Panc1 (cell line): ENCODE data around the gene TOGARAM1. TPM values are rescaled to one million over a fixed set of nuclear protein-coding genes. Genes with fewer than 3 reads are reported as not detected.

Experiments used
- ATAC-seq: fragments of 200-7000 bp; cut with Tn5 transposase; 2 replicates; pipeline ENCODE4 v1.9.1; 2020; ENCODE audit warnings: mild to moderate bottlenecking, moderate library complexity
- BruUV-seq: library from RNA; stranded (reverse); fragments of 400-500 nt; replicated peaks from 2 replicates; lab custom pipeline; 2021; lab: Mats Ljungman, UMichigan
- CTCF ChIA-PET: fragments of 300-600 bp; sonication (Branson Sonifier 250); formaldehyde crosslinking; loops from one replicate; lab custom pipeline; 2022; ENCODE audit warnings: antibody characterized with exemption; lab: Charles Lee
- POLR2A ChIA-PET: fragments of 300-600 bp; sonication (Branson Sonifier 250); formaldehyde crosslinking; loops from one replicate; lab custom pipeline; 2022; ENCODE audit warnings: antibody characterized with exemption; lab: Charles Lee
- DNase-seq: peaks from one replicate; pipeline ENCODE4 v3.0.0-alpha.2; 2010; ENCODE audit warnings: low read depth, low spot score
- H3K27ac ChIP-seq: 2 replicates; pipeline ENCODE4 v1.5.1; 2011; ENCODE audit warnings: mild to moderate bottlenecking, low read length, inconsistent platforms
- H3K27me3 ChIP-seq: fragments of 200-500 bp; sonication (Bioruptor generic); 2 replicates; pipeline ENCODE4 v1.6.0; 2014; ENCODE audit warnings: low read length, inconsistent platforms; ENCODE audit not compliant: control insufficient read depth, insufficient read depth
- H3K36me3 ChIP-seq: fragments of 200-500 bp; sonication (Bioruptor generic); 2 replicates; pipeline ENCODE4 v1.5.1; 2014; ENCODE audit warnings: inconsistent platforms, mild to moderate bottlenecking, low read length, moderate library complexity; ENCODE audit not compliant: control insufficient read depth, insufficient read depth
- H3K4me1 ChIP-seq: 2 replicates; pipeline ENCODE4 v1.5.1; 2011; ENCODE audit warnings: inconsistent platforms, mild to moderate bottlenecking, low read length, moderate library complexity; ENCODE audit not compliant: control insufficient read depth, insufficient read depth
- H3K4me3 ChIP-seq, 2 experiments: 2 replicates each; pipeline ENCODE4 v1.5.1; 2011 to 2012; ENCODE audit warnings: low read depth in 2 of 2, low read length in 2 of 2, mild to moderate bottlenecking in 2 of 2, inconsistent platforms in 1 of 2, moderate library complexity in 1 of 2
- H3K9me3 ChIP-seq: fragments of 200-500 bp; sonication (Bioruptor generic); 2 replicates; pipeline ENCODE4 v1.5.1; 2014; ENCODE audit warnings: low read depth, mild to moderate bottlenecking, inconsistent platforms, low read length, moderate library complexity; ENCODE audit not compliant: control insufficient read depth, insufficient read depth
- POLR2AphosphoS5 ChIP-seq: IDR thresholded peaks from 2 replicates; pipeline ENCODE4 v1.6.1; 2012; ENCODE audit warnings: mild to moderate bottlenecking, low read depth, low read length, moderate library complexity
- SIN3A ChIP-seq: IDR thresholded peaks from 2 replicates; pipeline ENCODE4 v1.6.1; 2012; ENCODE audit warnings: low read depth, mild to moderate bottlenecking, low read length, moderate library complexity, borderline replicate concordance; ENCODE audit not compliant: insufficient read depth
- TCF7L2 ChIP-seq: IDR thresholded peaks from 2 replicates; pipeline ENCODE4 v1.6.1; 2011; ENCODE audit warnings: mild to moderate bottlenecking, low read depth, low read length, inconsistent platforms
- in situ Hi-C: cut with HindIII; loops from 2 replicates; pipeline ENCODE4 v1.10.0; 2016; ENCODE audit warnings: low sequenced_read_pairs, low pct_unique_long_range_greater_than_20kb
- intact Hi-C: fragments of 100-400 bp; cut with micrococcal nuclease; formaldehyde crosslinking; loops from one replicate; pipeline ENCODE4 v1.10.0; 2022; ENCODE audit not compliant: unreplicated experiment
- total RNA-seq: library from RNA; stranded (reverse); gene quantifications from one replicate; pipeline ENCODE4 v1.2.1, GENCODE V29; 2021; ENCODE audit not compliant: unreplicated experiment
- TF ChIP-seq, protein P1 (sequence below): fragments of 450-650 bp; IDR thresholded peaks from 2 replicates; pipeline ENCODE4 v1.5.1; 2017; ENCODE audit warnings: mild to moderate bottlenecking
- TF ChIP-seq, protein P2 (sequence below), 2 experiments: IDR thresholded peaks; 2 replicates each; pipeline ENCODE4 v1.6.1; 2011 to 2012; ENCODE audit warnings: low read depth in 2 of 2, control low read depth in 1 of 2, low read length in 1 of 2, mild to moderate bottlenecking in 1 of 2, moderate library complexity in 1 of 2; ENCODE audit not compliant: insufficient read depth in 1 of 2

TOGARAM1 gene
- total RNA-seq, 1 experiment from 2014 or later, result 11.6 TPM

GRCh38 chr14:45048385-45048784, 86.4 kb downstream of the TOGARAM1 start:
- BruUV-seq, result no TSS peak
- intact Hi-C loops (no loop called here), in situ Hi-C loops (no loop called here)
- H3K4me1 ChIP-seq, result no peaks in the 10 kb centered on the region
- no peak overlapping the region for H3K4me3 ChIP-seq
- no peaks in the 10 kb centered on the region for H3K27me3 ChIP-seq
- DNase-seq, result no peak
- H3K36me3 ChIP-seq, result no peaks in the 10 kb centered on the region
- POLR2A ChIA-PET, result no interaction called here
- no peak overlapping the region for H3K27ac ChIP-seq
- TF ChIP-seq POLR2AphosphoS5, result no peak
- TF ChIP-seq, protein P1, sequence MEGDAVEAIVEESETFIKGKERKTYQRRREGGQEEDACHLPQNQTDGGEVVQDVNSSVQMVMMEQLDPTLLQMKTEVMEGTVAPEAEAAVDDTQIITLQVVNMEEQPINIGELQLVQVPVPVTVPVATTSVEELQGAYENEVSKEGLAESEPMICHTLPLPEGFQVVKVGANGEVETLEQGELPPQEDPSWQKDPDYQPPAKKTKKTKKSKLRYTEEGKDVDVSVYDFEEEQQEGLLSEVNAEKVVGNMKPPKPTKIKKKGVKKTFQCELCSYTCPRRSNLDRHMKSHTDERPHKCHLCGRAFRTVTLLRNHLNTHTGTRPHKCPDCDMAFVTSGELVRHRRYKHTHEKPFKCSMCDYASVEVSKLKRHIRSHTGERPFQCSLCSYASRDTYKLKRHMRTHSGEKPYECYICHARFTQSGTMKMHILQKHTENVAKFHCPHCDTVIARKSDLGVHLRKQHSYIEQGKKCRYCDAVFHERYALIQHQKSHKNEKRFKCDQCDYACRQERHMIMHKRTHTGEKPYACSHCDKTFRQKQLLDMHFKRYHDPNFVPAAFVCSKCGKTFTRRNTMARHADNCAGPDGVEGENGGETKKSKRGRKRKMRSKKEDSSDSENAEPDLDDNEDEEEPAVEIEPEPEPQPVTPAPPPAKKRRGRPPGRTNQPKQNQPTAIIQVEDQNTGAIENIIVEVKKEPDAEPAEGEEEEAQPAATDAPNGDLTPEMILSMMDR, result no peak
- ATAC-seq, result no peak
- CTCF ChIA-PET, result no interaction called here
- H3K9me3 ChIP-seq, result no peaks in the 10 kb centered on the region

DNA sequence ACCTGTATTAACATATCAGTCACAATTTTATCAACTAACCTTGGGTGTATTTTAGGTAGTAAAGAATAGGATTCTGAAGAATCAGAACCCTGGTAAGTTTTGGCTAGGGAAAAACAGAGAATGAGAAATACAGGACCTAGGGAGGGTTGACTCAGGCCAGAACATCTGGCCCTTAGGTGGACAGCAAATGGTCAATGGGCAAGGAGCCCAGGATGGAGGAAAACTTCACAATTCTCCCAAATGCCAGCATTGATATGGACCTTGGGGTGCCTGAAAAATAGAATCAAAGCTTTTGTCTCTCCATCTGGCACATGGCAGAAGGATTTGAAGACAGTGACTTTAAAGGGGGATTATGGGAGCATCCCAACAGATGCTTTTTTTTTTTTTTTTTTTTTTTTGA, 89.2 kb downstream of the TOGARAM1 start:
- Histone ChIP-seq H3K9me3 (no peaks in the 10 kb centered on the region), H3K36me3 (no peaks in the 10 kb centered on the region), H3K4me1 (no peaks in the 10 kb centered on the region), H3K27me3 (no peaks in the 10 kb centered on the region), H3K4me3 (no peak overlapping the region), H3K27ac (no peak overlapping the region)
- no peak for DNase-seq
- POLR2A ChIA-PET, result no interaction called here
- intact Hi-C loops, result no loop called here
- no peak for ATAC-seq
- TF ChIP-seq SIN3A (no peak), POLR2AphosphoS5 (no peak), TCF7L2 (no peak)
- TF ChIP-seq, protein P1, result no peak
- TF ChIP-seq, protein P2, sequence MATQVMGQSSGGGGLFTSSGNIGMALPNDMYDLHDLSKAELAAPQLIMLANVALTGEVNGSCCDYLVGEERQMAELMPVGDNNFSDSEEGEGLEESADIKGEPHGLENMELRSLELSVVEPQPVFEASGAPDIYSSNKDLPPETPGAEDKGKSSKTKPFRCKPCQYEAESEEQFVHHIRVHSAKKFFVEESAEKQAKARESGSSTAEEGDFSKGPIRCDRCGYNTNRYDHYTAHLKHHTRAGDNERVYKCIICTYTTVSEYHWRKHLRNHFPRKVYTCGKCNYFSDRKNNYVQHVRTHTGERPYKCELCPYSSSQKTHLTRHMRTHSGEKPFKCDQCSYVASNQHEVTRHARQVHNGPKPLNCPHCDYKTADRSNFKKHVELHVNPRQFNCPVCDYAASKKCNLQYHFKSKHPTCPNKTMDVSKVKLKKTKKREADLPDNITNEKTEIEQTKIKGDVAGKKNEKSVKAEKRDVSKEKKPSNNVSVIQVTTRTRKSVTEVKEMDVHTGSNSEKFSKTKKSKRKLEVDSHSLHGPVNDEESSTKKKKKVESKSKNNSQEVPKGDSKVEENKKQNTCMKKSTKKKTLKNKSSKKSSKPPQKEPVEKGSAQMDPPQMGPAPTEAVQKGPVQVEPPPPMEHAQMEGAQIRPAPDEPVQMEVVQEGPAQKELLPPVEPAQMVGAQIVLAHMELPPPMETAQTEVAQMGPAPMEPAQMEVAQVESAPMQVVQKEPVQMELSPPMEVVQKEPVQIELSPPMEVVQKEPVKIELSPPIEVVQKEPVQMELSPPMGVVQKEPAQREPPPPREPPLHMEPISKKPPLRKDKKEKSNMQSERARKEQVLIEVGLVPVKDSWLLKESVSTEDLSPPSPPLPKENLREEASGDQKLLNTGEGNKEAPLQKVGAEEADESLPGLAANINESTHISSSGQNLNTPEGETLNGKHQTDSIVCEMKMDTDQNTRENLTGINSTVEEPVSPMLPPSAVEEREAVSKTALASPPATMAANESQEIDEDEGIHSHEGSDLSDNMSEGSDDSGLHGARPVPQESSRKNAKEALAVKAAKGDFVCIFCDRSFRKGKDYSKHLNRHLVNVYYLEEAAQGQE (IDR thresholded peaks at IDR 0.05; ENCODE audit: insufficient read depth in 1 of 2, low read depth in 2 of 2, low read length in 1 of 2), result no peak
- CTCF ChIA-PET, result no interaction called here
- in situ Hi-C loops, result no loop called here
- no TSS peak for BruUV-seq
